Measurements from ENCODE around the gene PPIG.
"Not testable (repeated sequence)": the region's sequence is repeated elsewhere in the genome, so short reads cannot be mapped to it uniquely, and the experiment has no call there.

Gene PPIG

GRCh38 chr2:169664978-169665930 is 81.1 kb downstream of the PPIG start:
- no peak for DNase-seq

- DNase-seq, result no peak
Observed at GRCh38 chr2:169667583-169667982, 83.4 kb downstream of the PPIG start.

GRCh38 chr2:169670215-169670651 is 86.1 kb downstream of the PPIG start:
- DNase-seq, result no peak

GRCh38 chr2:169670937-169671336 is 86.8 kb downstream of the PPIG start:
- no peak for DNase-seq

GRCh38 chr2:169672406-169672805 is 88.3 kb downstream of the PPIG start:
- no peak for DNase-seq

GRCh38 chr2:169673106-169673505 is 89.0 kb downstream of the PPIG start:
- no peak for DNase-seq

- no peak for DNase-seq
Observed at GRCh38 chr2:169673921-169674320, 89.8 kb downstream of the PPIG start.

- DNase-seq, result no peak
Observed at GRCh38 chr2:169676357-169676756, 92.2 kb downstream of the PPIG start.

GRCh38 chr2:169676850-169677249 is 92.7 kb downstream of the PPIG start:
- DNase-seq, result no peak

GRCh38 chr2:169683054-169683424 is 98.9 kb downstream of the PPIG start:
- no peak for DNase-seq

- DNase-seq, result no peak
Observed at GRCh38 chr2:169683425-169684134, 99.4 kb downstream of the PPIG start.

GRCh38 chr2:169684135-169684565 is 100.0 kb downstream of the PPIG start:
- DNase-seq, result no peak

- not testable (repeated sequence) for DNase-seq
Observed at GRCh38 chr2:169684712-169685111, 100.6 kb downstream of the PPIG start.

- DNase-seq, result not testable (repeated sequence)
Observed at GRCh38 chr2:169686825-169687224, 102.7 kb downstream of the PPIG start.

- not testable (repeated sequence) for DNase-seq
Observed at GRCh38 chr2:169687943-169688342, 103.8 kb downstream of the PPIG start.

GRCh38 chr2:169690958-169691357 is 106.8 kb downstream of the PPIG start:
- no peak for DNase-seq

All from DMS79 (cell line).